Subcutaneous abdominal adipose tissue (tissue), 5 donors: ENCODE measurements around the gene SHB.

Experiments used
- H3K27ac ChIP-seq: one replicate; pipeline ENCODE4 v1.7.0; 2013; ENCODE audit warnings: low read depth, mild to moderate bottlenecking, inconsistent platforms, low read length, moderate library complexity
- H3K27me3 ChIP-seq, 5 donors: one replicate each; pipeline ENCODE4 v1.7.0; 2013; ENCODE audit warnings: low read length in 5 of 5, inconsistent platforms in 1 of 5; ENCODE audit not compliant: control insufficient read depth in 5 of 5, insufficient read depth in 4 of 5
- H3K36me3 ChIP-seq, 5 donors: one replicate each; pipeline ENCODE4 v1.7.0; 2013; ENCODE audit warnings: low read length in 5 of 5; ENCODE audit not compliant: control insufficient read depth in 5 of 5, insufficient read depth in 5 of 5
- H3K4me1 ChIP-seq, 5 donors: one replicate each; pipeline ENCODE4 v1.7.0; 2013; ENCODE audit warnings: low read length in 5 of 5, mild to moderate bottlenecking in 3 of 5, moderate library complexity in 1 of 5; ENCODE audit not compliant: control insufficient read depth in 5 of 5, insufficient read depth in 5 of 5
- H3K4me3 ChIP-seq, 5 donors: one replicate each; pipeline ENCODE4 v1.7.0; 2013; ENCODE audit warnings: low read length in 5 of 5, low read depth in 1 of 5
- H3K9ac ChIP-seq, 5 donors: one replicate each; pipeline ENCODE4 v1.7.0; 2013; ENCODE audit warnings: low read length in 5 of 5, mild to moderate bottlenecking in 4 of 5, moderate library complexity in 3 of 5
- H3K9me3 ChIP-seq, 5 donors: one replicate each; pipeline ENCODE4 v1.7.0; 2013; ENCODE audit warnings: low read length in 5 of 5; ENCODE audit not compliant: control insufficient read depth in 5 of 5
- donor health status: healthy.
- donor health status: healthy.
- donor health status: healthy.
- donor health status: healthy.
- donor health status: healthy.

The SHB gene

GRCh38 chr9:37873955-37874354 lies 195.1 kb downstream of the SHB start:
- Histone ChIP-seq H3K27ac (no peak overlapping the region), H3K36me3 (peaks cover 5 to 20% (median 12%) of the 10 kb centered on the region in 5 donors), H3K9ac (no peak overlapping the region), H3K9me3 (no peaks in the 10 kb centered on the region), H3K4me1 (no peaks in the 10 kb centered on the region), H3K27me3 (no peaks in the 10 kb centered on the region), H3K4me3 (no peak overlapping the region)

GRCh38 chr9:37870799-37871176 lies 198.2 kb downstream of the SHB start:
- Histone ChIP-seq H3K9me3 (no peaks in the 10 kb centered on the region), H3K9ac (no peak overlapping the region), H3K27ac (no peak overlapping the region), H3K27me3 (no peaks in the 10 kb centered on the region), H3K36me3 (peaks cover 0 to 5% (median 3%) of the 10 kb centered on the region in 5 donors), H3K4me3 (no peak overlapping the region), H3K4me1 (no peaks in the 10 kb centered on the region)

GRCh38 chr9:37870081-37870798 lies 198.8 kb downstream of the SHB start:
- H3K9me3 ChIP-seq: no peaks in the 10 kb centered on the region
- H3K36me3 ChIP-seq: peaks cover 0 to 8% (median 3%) of the 10 kb centered on the region in 5 donors
- H3K27me3 ChIP-seq: no peaks in the 10 kb centered on the region
- no peak overlapping the region for H3K4me3 ChIP-seq
- no peak overlapping the region for H3K9ac ChIP-seq
- no peak overlapping the region for H3K27ac ChIP-seq
- no peaks in the 10 kb centered on the region for H3K4me1 ChIP-seq
